Loucy (cell line): Measurements from ENCODE around the gene RXRA.

ENCODE experiments used
- CTCF ChIP-seq: fragments of 200-600 bp; sonication (generic); conservative IDR thresholded peaks from 2 replicates; pipeline ENCODE4 v1.5.1; 2014; ENCODE audit warnings: mild to moderate bottlenecking, antibody characterized with exemption, low read length
- EZH2phosphoT487 ChIP-seq: fragments of 200-600 bp; IDR thresholded peaks from 2 replicates; pipeline ENCODE4 v1.6.1; 2018; ENCODE audit warnings: antibody characterized with exemption, mild to moderate bottlenecking, moderate library complexity, borderline replicate concordance

GRCh38 chr9:134321946-134322741, 4.1 kb upstream of the RXRA start:
- no peak for TF ChIP-seq EZH2phosphoT487
- no peak for TF ChIP-seq CTCF
